HG02970 (cell line): ENCODE data around the gene ABHD11.
"Not testable (repeated sequence)": the region's sequence is repeated elsewhere in the genome, so short reads cannot be mapped to it uniquely, and the experiment has no call there.

ENCODE experiments used
- ATAC-seq: cut with Tn5 transposase; IDR thresholded peaks from one replicate; pipeline ENCODE4 v1.9.1; 2021; ENCODE audit warnings: mild to moderate bottlenecking, moderate library complexity, moderate number of reproducible peaks; ENCODE audit not compliant: unreplicated experiment, low FRiP score

The ABHD11 gene

DNA sequence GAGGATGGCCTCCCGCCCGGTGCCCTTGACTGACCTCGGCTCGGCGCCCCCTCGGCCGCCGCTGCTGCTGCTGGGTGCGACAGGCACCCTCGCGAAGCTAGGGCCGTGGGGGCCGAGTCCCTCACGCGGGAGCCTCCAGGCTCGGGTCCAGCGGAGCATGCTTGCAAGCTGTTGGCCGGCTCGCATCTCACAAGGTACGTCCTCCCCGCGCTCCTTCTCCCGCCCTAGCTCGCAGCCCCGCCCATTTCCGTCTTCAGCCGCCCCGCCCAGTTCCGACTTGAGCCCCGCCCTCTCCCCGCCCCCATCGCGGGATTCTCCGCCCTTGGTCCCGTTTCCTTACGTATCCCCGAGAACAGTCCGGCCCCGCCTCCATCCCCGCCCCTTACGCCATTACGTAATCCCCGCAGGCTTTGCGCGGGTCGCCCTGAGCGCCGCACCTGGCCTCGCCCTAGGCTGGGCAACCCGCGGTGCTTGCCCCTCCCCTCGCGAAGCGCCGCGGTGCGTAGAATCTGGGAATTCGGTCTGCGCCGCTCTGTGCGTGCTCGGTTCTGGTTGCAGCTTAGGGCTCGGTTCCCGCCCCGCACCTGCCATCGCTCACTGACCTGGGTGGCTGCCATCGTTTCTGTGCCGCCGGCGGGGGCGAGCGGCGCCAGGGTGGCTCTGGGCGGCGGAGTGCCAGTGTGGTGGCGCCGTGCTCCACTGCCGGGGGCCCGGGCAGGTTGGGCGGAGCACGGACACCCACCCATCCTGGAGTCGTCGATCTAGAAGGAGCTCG lies at the start of gene ABHD11:
ABHD11 (minus strand) TSS at position 191 of the 775 bp plus-strand sequence; CDS start at position 159, 32 bp downstream.
- peak; percentile 82 for ATAC-seq

DNA sequence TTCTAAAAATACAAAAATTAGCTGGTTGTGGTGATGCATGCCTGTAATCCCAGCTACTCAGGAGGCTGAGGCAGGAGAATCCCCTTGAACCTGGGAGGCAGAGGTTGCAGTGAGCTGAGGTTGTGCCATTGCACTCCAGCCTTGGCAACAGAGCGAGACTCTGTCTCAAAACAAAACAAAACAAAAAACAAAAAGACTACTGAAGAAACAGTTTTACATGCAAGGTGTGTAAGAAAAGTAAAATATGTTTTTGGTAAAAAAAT lies 49.1 kb upstream of the ABHD11 start:
- ATAC-seq = not testable (repeated sequence)

DNA sequence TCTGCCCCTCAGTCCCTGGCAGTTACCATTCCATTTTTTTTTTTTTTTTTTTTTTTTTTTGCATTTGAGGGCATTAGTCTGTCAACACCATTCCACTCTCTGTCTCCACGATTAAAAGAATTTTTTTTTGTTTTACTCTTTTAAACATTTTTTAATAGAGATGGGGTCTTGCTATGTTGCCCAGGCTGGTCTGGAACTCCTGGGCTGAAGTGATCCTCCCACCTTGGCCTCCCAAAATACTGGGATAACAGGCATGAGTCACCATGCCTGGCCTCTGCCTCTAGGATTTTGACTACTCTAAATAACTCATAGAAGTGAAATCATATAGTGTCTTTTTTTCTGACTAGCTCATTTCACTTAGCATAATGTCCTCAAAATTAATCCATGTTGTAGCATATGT lies 48.0 kb upstream of the ABHD11 start:
- no peak for ATAC-seq

GRCh38 chr7:73779517-73779916 lies 40.9 kb upstream of the ABHD11 start:
- no peak for ATAC-seq

GRCh38 chr7:73778801-73779389 lies 40.3 kb upstream of the ABHD11 start:
- ATAC-seq = no peak

- ATAC-seq = no peak
These were observed 36.3 kb upstream of the ABHD11 start for GRCh38 chr7:73774923-73775322.

- ATAC-seq = no peak
These were observed 35.3 kb upstream of the ABHD11 start for GRCh38 chr7:73773700-73774517.

- ATAC-seq = no peak
These were observed 32.5 kb upstream of the ABHD11 start for GRCh38 chr7:73770860-73771670.

DNA sequence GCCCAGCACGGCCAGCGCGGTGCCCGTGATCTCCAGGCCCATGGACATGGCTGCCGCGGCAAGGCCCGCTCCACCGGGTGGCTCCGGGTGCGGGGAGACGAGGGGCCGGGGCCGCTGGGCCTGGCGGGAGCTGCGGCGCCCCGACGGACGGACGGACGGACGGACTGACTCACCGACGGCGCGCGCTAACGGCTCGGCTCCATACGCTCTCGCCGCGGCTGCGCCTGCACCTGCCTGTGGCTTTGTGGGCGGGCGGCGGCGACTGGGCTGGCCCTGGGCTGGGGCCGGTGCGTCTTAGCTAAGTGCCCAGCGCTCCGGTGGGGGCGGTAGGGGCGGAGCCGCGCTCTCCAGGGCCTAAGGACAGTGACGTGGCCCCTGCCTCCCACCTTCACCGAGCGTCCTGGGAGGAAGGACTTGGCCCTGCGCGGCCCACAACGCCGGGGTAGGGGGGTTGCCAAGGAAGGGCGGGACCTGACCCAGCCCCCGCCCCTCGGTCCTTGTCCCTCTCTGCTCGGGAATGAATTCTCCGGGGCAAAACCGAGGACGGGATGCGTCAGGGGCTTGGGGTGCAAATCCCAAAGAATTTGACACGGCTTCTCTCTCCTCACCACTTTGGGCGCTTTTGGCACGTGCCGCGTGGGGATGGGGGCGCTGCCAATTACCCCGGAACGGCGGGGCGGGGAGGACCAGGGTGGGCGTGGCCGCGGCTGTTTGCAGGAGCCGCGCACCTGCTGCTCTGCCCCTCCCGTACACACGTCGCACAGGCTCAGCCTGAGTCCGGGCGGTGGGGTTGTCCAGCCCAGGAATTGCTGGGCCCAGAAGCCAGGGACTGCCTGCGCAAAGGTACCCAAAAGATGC lies 31.6 kb upstream of the ABHD11 start, which contains the start of gene CLDN3:
CLDN3 (minus strand) TSS at position 269 of the 858 bp plus-strand sequence; CDS start at position 48, 221 bp downstream.
- ATAC-seq = no peak

- ATAC-seq = no peak
These were observed 30.9 kb upstream of the ABHD11 start for GRCh38 chr7:73769481-73770001.

GRCh38 chr7:73768641-73769480 lies 30.3 kb upstream of the ABHD11 start:
- ATAC-seq = no peak

GRCh38 chr7:73766556-73767229 lies 28.1 kb upstream of the ABHD11 start:
- ATAC-seq = no peak

DNA sequence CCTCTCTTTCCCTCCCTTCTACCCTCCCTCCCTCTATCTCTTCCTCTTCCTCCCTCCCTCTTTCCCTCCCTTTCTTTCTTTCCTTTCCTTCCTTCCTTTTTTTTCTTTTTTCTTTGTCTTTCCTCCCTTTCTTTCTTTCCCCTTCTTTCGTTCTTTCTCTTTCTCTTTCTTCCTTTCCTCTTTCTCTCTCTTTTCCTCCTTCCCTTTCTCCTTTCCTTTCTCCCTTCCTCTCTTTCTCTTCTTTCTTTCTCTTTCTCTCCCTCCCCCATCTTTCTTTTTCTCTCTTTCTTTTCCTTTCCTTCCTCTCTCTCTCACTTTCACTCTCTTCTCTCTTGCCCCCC lies 24.0 kb upstream of the ABHD11 start:
- ATAC-seq = no peak

DNA sequence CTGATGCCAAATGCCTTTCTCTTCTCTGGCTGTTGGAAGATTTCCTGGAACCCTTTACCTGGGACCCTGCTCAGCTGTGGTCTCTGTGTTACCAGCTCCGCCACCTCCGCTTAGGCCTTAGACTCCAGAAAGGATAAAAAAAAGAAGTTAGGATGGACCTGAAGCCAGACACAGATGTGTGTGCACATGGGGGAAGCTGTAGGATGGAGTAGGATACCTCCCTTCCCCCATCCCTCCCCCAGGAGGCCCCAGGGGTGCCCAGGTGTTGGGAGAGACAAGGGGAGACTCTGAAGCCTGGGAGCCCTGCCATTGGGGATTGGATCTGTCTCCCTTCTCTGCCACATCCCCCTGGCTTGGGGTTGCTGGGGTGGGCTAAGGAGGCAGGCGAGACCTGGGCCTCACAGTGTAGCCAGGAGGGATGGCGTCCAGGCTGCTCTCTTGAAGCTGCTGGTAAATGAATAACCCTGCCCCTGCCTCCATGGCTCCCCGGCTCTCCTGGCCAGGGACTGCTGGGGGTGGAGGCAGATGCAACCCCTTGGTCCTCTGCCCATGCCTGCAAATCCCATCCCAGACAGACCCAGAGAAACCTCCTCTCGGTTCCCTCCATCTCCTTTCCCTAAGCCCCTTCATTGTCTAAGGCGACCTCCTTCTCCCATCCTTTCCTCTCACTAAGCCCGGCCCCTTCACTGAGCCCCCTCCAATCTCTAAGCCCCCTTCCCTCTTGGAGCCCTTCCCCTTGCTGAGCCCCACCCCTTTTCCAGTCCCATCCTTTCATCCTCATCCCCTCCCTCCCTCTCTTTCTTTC lies 23.5 kb upstream of the ABHD11 start:
- ATAC-seq = no peak

DNA sequence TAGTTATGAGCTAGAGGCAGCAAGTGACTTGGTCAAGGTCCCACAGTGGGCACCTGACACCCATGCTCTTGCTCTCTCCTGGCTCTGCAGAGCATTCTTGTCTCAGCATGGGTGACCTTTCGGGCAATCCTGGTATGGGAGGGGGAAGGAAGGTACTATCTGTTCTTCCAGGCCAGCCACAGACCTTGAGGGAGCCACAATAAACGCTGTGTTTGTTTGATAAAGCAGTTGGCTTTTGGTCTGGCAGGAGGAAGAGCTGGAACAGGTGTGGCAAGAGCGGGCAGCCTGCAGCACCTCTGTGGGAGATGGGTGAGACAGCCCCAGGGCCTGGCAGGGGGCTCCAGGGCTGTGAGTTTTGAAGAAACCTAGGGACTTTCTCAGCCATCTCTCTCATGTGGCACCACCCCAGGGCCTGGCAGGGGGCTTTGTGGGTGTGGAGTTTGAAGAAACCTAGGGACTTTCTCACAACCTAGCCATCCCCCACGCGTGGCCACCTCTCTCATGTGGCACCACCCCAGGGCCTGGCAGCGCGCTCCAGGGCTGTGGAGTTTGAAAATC lies 20.1 kb upstream of the ABHD11 start:
- ATAC-seq = no peak

- ATAC-seq = no peak
These were observed 11.6 kb upstream of the ABHD11 start for GRCh38 chr7:73749931-73750776.
